Ishikawa (cell line): ENCODE results near the gene SCRT2.

Experiments used
- CEBPB ChIP-seq: IDR thresholded peaks from 2 replicates; pipeline ENCODE4 v1.6.1; 2012
- CREB1 ChIP-seq: IDR thresholded peaks from 2 replicates; pipeline ENCODE4 v1.6.1; 2012; ENCODE audit warnings: low read depth
- EGR1 ChIP-seq: IDR thresholded peaks from 2 replicates; pipeline ENCODE4 v1.6.1; 2012
- EP300 ChIP-seq: IDR thresholded peaks from 2 replicates; pipeline ENCODE4 v1.6.1; 2012; ENCODE audit warnings: borderline replicate concordance
- FOXM1 ChIP-seq: IDR thresholded peaks from 2 replicates; pipeline ENCODE4 v1.6.1; 2012; ENCODE audit warnings: low read depth, borderline replicate concordance
- NFIC ChIP-seq: IDR thresholded peaks from 2 replicates; pipeline ENCODE4 v1.6.1; 2012
- RAD21 ChIP-seq: IDR thresholded peaks from 2 replicates; pipeline ENCODE4 v1.6.1; 2012; ENCODE audit warnings: low read depth
- TAF1 ChIP-seq: IDR thresholded peaks from 2 replicates; pipeline ENCODE4 v1.6.1; 2012; ENCODE audit warnings: low read depth, mild to moderate bottlenecking
- TCF12 ChIP-seq: IDR thresholded peaks from 2 replicates; pipeline ENCODE4 v1.6.1; 2012; ENCODE audit warnings: low read depth
- TEAD4 ChIP-seq: IDR thresholded peaks from 2 replicates; pipeline ENCODE4 v1.6.1; 2012
- YY1 ChIP-seq: IDR thresholded peaks from 2 replicates; pipeline ENCODE4 v1.6.1; 2012; ENCODE audit warnings: low read depth
- ZBTB7A ChIP-seq: IDR thresholded peaks from 2 replicates; pipeline ENCODE4 v1.6.1; 2012; ENCODE audit warnings: low read depth
- TF ChIP-seq, protein P1 (sequence below): IDR thresholded peaks from 2 replicates; pipeline ENCODE4 v1.6.1; 2012
- TF ChIP-seq, protein P2 (sequence below): IDR thresholded peaks from 2 replicates; pipeline ENCODE4 v1.6.1; 2012; ENCODE audit warnings: low read depth, mild to moderate bottlenecking
- TF ChIP-seq, protein P3 (sequence below): IDR thresholded peaks from 2 replicates; pipeline ENCODE4 v1.6.1; 2012

SCRT2 gene

DNA sequence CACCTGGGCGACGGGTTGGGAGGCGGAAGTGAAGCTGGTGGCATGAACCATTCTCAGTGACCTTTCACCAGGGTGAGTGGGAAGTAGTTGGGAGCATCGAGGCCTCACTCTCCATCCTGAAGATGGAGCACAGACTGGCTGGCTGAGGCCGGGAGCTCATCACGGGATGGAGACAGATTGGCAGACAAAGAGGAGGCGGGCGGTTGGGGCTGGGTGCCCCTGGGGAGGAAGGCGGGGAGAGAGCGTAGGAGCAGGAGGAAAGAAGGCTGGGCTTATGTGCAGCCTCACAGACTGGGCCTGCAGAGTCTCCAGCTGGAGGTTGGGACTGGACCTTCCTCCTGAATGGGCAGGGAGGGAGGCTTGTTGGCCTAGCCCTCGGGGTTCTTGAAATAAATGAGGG lies 44.2 kb upstream of the SCRT2 start:
- TF ChIP-seq EP300 (no peak), EGR1 (no peak), FOXM1 (no peak), CEBPB (no peak), YY1 (no peak), CREB1 (no peak), TEAD4 (no peak), TAF1 (no peak), TCF12 (no peak), RAD21 (no peak), ZBTB7A (no peak), NFIC (no peak)
- TF ChIP-seq, protein P1, sequence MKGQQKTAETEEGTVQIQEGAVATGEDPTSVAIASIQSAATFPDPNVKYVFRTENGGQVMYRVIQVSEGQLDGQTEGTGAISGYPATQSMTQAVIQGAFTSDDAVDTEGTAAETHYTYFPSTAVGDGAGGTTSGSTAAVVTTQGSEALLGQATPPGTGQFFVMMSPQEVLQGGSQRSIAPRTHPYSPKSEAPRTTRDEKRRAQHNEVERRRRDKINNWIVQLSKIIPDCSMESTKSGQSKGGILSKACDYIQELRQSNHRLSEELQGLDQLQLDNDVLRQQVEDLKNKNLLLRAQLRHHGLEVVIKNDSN = no peak
- TF ChIP-seq, protein P2, sequence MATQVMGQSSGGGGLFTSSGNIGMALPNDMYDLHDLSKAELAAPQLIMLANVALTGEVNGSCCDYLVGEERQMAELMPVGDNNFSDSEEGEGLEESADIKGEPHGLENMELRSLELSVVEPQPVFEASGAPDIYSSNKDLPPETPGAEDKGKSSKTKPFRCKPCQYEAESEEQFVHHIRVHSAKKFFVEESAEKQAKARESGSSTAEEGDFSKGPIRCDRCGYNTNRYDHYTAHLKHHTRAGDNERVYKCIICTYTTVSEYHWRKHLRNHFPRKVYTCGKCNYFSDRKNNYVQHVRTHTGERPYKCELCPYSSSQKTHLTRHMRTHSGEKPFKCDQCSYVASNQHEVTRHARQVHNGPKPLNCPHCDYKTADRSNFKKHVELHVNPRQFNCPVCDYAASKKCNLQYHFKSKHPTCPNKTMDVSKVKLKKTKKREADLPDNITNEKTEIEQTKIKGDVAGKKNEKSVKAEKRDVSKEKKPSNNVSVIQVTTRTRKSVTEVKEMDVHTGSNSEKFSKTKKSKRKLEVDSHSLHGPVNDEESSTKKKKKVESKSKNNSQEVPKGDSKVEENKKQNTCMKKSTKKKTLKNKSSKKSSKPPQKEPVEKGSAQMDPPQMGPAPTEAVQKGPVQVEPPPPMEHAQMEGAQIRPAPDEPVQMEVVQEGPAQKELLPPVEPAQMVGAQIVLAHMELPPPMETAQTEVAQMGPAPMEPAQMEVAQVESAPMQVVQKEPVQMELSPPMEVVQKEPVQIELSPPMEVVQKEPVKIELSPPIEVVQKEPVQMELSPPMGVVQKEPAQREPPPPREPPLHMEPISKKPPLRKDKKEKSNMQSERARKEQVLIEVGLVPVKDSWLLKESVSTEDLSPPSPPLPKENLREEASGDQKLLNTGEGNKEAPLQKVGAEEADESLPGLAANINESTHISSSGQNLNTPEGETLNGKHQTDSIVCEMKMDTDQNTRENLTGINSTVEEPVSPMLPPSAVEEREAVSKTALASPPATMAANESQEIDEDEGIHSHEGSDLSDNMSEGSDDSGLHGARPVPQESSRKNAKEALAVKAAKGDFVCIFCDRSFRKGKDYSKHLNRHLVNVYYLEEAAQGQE = no peak
- TF ChIP-seq, protein P3, sequence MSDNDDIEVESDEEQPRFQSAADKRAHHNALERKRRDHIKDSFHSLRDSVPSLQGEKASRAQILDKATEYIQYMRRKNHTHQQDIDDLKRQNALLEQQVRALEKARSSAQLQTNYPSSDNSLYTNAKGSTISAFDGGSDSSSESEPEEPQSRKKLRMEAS = no peak

DNA sequence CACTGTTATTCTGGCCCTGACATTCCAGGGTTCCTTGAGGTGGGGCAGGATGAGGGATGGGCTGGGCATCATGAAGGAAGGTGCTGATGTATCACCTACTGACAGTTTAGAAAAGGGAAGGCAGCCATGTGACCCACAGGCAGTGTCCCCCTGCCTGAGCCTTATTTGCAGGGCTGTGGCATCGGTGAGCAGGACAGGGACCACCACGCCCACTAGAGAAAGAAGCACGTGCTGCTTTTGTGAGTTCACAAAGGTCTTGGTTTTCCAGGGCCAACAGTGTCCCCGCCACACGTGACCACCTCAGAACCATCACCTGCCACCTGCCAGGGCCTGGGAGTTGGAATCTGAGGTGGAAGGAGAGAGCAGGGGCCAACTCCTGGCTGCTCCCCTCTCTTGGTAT lies 43.5 kb upstream of the SCRT2 start:
- TF ChIP-seq EGR1 (no peak), TAF1 (no peak), NFIC (no peak), FOXM1 (no peak), EP300 (no peak), ZBTB7A (no peak), CEBPB (no peak), TCF12 (no peak), RAD21 (no peak), CREB1 (no peak), TEAD4 (no peak), YY1 (no peak)
- TF ChIP-seq, protein P2 = no peak
- TF ChIP-seq, protein P1 = no peak
- TF ChIP-seq, protein P3 = no peak

DNA sequence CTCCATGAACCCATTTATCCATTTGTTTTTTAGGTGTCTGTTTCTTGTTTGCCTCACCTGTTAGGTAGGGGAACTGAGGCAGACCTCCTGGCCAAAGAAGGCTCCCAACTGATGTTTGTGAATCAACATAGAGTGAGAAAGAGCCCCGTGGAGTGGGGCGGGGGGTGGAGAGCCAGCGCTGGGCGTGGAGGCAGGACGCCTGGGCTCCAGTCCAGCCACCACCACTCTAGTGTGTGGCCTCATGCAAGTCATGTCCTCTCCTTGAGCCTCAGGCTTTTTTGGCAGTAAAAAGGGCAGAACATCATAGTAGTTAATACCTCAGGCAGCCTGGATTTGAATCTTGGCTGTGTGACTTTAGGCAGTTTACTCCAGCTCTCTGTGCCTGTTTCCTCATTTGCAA lies 42.2 kb upstream of the SCRT2 start:
- no peak for TF ChIP-seq CEBPB

DNA sequence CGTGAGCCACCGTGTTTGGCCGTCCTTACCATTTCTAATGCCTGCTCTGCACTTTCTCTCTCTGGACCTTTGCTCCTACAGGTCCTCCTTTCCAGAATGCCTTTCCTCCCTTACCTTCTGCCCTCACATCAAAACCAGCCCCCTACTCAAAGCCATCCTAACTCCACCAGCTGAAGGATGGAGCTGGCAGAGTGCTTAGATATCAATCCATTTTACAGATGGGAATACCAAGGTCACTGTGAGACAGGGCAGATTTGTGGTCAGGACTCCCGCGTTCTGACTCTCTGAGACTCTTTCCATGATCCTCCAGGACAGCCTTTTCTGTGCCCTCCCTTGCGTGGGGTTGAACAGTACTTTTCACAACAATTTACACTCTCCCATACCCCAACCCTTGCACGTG lies 41.7 kb upstream of the SCRT2 start:
- no peak for TF ChIP-seq CEBPB
- no peak for TF ChIP-seq TCF12
- TF ChIP-seq EP300 = no peak
- TF ChIP-seq YY1 = no peak
- TF ChIP-seq, protein P2 = no peak
- TF ChIP-seq NFIC = no peak
- TF ChIP-seq, protein P1 = no peak
- no peak for TF ChIP-seq EGR1
- TF ChIP-seq CREB1 = no peak
- TF ChIP-seq, protein P3 = no peak
- TF ChIP-seq FOXM1 = no peak
- TF ChIP-seq TEAD4 = no peak
- TF ChIP-seq TAF1 = no peak
- no peak for TF ChIP-seq RAD21
- TF ChIP-seq ZBTB7A = no peak
